LNCaP clone FGC (cell line): ENCODE data around the gene ADAMTS15.

ENCODE experiments used
- DNase-seq: peaks from one replicate; pipeline ENCODE4 v3.0.0-alpha.2; 2011; ENCODE audit warnings: low read depth
- H3K4me3 ChIP-seq: 2 replicates; pipeline ENCODE4 v1.5.1; 2011; ENCODE audit warnings: mild to moderate bottlenecking, low read depth, low read length, control low read depth
- CTCF ChIP-seq: IDR thresholded peaks from 2 replicates; pipeline ENCODE4 v1.5.1; 2012; ENCODE audit warnings: mild to moderate bottlenecking; ENCODE audit not compliant: control insufficient read depth, insufficient read depth; ENCODE audit errors: extremely low read depth

The ADAMTS15 gene

GRCh38 chr11:130404727-130405126 is 43.7 kb upstream of the ADAMTS15 start:
- no peak for TF ChIP-seq CTCF
- DNase-seq, result no peak
- no peak overlapping the region for H3K4me3 ChIP-seq

GRCh38 chr11:130405428-130405827 is 43.0 kb upstream of the ADAMTS15 start:
- no peak overlapping the region for H3K4me3 ChIP-seq
- no peak for DNase-seq
- no peak for TF ChIP-seq CTCF

GRCh38 chr11:130407978-130408377 is 40.5 kb upstream of the ADAMTS15 start:
- H3K4me3 ChIP-seq, result no peak overlapping the region
- no peak for DNase-seq
- TF ChIP-seq CTCF, result no peak

GRCh38 chr11:130408401-130408890 is 40.0 kb upstream of the ADAMTS15 start:
- TF ChIP-seq CTCF, result no peak
- H3K4me3 ChIP-seq, result no peak overlapping the region
- DNase-seq, result no peak

- TF ChIP-seq CTCF, result no peak
- no peak for DNase-seq
- H3K4me3 ChIP-seq, result no peak overlapping the region
These were observed 39.5 kb upstream of the ADAMTS15 start for GRCh38 chr11:130408901-130409300.

GRCh38 chr11:130409594-130410388 is 38.7 kb upstream of the ADAMTS15 start:
- DNase-seq, result no peak
- no peak for TF ChIP-seq CTCF
- H3K4me3 ChIP-seq, result no peak overlapping the region

GRCh38 chr11:130411223-130411622 is 37.2 kb upstream of the ADAMTS15 start:
- no peak for TF ChIP-seq CTCF
- no peak for DNase-seq
- no peak overlapping the region for H3K4me3 ChIP-seq
